ENCODE data around the gene LRTM2. TPM values are rescaled to one million over a fixed set of nuclear protein-coding genes. Genes with fewer than 3 reads are reported as not detected.

Gene LRTM2
- total RNA-seq, 1 experiment from 2014 or later: 0.07 TPM

DNA sequence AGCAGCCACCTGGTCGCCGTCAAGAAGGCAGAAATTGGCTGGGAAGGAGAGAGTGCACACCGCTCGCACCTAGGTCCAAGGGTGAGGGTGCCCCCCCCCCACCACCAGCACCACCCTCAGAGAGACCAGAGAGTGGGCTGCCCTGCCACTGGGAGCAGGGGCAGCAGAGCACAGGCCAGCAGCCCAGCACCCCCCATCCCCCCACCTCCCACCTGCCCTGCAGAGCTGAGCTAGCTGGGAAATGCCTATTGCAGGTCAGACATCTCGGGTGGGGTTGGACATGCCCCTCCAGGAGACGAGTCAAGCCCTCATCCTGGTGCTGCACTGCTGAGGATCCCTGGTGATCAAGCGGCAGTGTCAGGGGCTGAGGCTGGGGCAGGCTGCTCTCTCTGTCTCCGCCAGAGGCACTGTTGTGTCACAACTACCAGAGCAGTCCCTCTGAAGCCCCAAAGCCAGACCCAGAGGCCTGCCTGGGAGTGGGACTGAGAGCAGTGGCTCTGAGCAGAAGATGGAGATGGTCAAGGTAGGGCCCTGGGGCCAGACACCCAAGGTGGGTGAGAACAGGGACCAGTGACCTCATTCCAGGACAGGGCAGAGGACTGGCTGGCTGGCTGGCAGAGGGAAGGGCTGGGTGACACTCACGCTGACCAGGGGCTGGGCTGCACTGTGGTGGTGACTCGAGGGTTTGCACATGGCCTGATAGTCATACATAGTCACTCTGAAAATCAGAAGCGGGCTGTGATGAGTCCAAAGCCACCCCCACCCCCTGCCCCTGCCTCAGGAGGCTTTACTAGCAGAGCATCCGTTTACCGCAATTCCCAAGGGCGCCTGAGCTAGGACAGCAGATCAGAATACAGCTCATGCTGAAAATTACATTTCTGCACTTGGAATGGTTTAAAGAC is 19.7 kb upstream of the LRTM2 start (continued):
- TF ChIP-seq ZFX (IDR thresholded peaks at IDR 0.05): no peak

DNA sequence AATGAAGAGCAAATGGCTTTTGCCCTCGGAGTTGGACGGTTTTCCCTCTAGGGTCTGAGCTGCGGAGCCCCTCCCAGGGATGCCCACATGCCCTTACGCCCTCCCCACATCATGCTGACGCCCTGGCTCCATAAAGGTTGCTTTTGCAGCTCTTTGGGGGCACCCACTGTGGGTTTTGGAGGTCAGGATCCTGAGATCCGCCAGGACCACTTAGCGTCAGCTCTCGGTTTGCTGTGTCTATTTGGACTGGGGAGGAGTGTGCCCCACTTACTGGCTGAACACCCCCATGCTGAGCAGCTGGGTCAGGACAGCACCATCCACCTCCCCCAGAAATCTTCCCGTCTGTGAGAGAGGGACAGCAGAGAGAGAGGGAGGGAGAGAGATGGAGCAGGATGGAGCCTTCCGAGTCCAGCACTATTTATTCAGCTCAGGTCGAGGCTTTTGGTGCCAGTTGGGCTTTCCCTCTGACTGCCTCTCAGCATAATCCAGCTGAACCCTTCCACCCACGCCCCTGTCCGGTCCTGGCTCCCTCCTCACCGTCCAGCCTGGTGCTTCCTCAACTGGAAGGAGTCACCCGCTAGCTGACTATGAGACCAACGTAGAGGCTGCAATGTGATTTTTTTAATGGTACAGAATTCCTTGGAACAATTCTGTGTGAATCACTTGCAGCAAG is 18.9 kb upstream of the LRTM2 start:
- Histone ChIP-seq H3K9me3 (ENCODE audit: control insufficient read depth in 1 of 2, insufficient read depth in 1 of 2, low read depth in 1 of 2, low read length in 2 of 2) (no peaks in the 10 kb centered on the region), H3K79me2 (ENCODE audit: insufficient read depth, low read length) (no peaks in the 10 kb centered on the region), H2AFZ (ENCODE audit: low read depth, low read length, poor library complexity, severe bottlenecking) (no peak overlapping the region), H3K4me2 (ENCODE audit: low read length) (no peak overlapping the region), H3K4me1 (ENCODE audit: control insufficient read depth in 1 of 2, insufficient read depth in 2 of 2, low read length in 2 of 2) (peaks cover 4 to 17% of the 10 kb centered on the region in 2 experiments; a peak in 2 of 4 replicates), H3K9me2 (ENCODE audit: insufficient read depth) (no peaks in the 10 kb centered on the region), H3K27ac (ENCODE audit: low read depth, low read length) (no peak overlapping the region), H3K27me3 (ENCODE audit: insufficient read depth, low read length) (no peaks in the 10 kb centered on the region), H3K9ac (ENCODE audit: low read length) (no peak overlapping the region), H3K36me3 (ENCODE audit: control insufficient read depth in 1 of 2, insufficient read depth in 2 of 2, low read length in 2 of 2) (no peaks in the 10 kb centered on the region), H3K4me3 (replicated peaks in 1 of 2; ENCODE audit: low read depth in 1 of 2, low read length in 2 of 2) (no peak overlapping the region), H4K20me1 (ENCODE audit: insufficient read depth) (no peaks in the 10 kb centered on the region)
- TF ChIP-seq JUND (IDR thresholded peaks at IDR 0.05) (no peak), EZH2 (IDR thresholded peaks at IDR 0.05) (no peak), RAD21 (IDR thresholded peaks at IDR 0.05; ENCODE audit: low read depth) (no peak), EGR1 (IDR thresholded peaks at IDR 0.05; ENCODE audit: low read depth) (no peak), ZFX (IDR thresholded peaks at IDR 0.05) (no peak), ZNF274 (IDR thresholded peaks at IDR 0.05; ENCODE audit: low read depth, low read length) (no peak), FOSL1 (IDR thresholded peaks at IDR 0.05; ENCODE audit: low read depth) (no peak), CBX3 (IDR thresholded peaks at IDR 0.05; ENCODE audit: low read depth) (no peak), SIN3A (IDR thresholded peaks at IDR 0.05; ENCODE audit: low read depth) (no peak), ELF1 (IDR thresholded peaks at IDR 0.05; ENCODE audit: borderline replicate concordance, low read depth) (no peak)
- TF ChIP-seq, protein P1, sequence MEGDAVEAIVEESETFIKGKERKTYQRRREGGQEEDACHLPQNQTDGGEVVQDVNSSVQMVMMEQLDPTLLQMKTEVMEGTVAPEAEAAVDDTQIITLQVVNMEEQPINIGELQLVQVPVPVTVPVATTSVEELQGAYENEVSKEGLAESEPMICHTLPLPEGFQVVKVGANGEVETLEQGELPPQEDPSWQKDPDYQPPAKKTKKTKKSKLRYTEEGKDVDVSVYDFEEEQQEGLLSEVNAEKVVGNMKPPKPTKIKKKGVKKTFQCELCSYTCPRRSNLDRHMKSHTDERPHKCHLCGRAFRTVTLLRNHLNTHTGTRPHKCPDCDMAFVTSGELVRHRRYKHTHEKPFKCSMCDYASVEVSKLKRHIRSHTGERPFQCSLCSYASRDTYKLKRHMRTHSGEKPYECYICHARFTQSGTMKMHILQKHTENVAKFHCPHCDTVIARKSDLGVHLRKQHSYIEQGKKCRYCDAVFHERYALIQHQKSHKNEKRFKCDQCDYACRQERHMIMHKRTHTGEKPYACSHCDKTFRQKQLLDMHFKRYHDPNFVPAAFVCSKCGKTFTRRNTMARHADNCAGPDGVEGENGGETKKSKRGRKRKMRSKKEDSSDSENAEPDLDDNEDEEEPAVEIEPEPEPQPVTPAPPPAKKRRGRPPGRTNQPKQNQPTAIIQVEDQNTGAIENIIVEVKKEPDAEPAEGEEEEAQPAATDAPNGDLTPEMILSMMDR (IDR thresholded peaks at IDR 0.05 in 2 of 3, conservative IDR thresholded peaks at IDR 0.05 in 1 of 3; ENCODE audit: borderline replicate concordance in 1 of 3, insufficient read depth in 1 of 3, low read depth in 2 of 3, low read length in 2 of 3): no peak
- TF ChIP-seq, protein P2, sequence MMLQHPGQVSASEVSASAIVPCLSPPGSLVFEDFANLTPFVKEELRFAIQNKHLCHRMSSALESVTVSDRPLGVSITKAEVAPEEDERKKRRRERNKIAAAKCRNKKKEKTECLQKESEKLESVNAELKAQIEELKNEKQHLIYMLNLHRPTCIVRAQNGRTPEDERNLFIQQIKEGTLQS (IDR thresholded peaks at IDR 0.05): no peak
- ChIA-PET RAD21 (ENCODE audit: low non-redundant PET in 1 of 2, low total read pairs in 2 of 2, uncharacterized antibody in 2 of 2, unreplicated experiment in 2 of 2) (interaction anchor here in 1 of 2 experiments (0.7 kb wide), 1 partner anchor 154 kb away, joined by 3 read pairs; no protein-coding TSS in a partner anchor), CTCF (interaction anchor here (1.0 to 1.8 kb wide), 2 partner anchors 10 to 138 kb away, joined by 4 to 10 read pairs; no protein-coding TSS in a partner anchor), POLR2A (interaction anchor here (0.7 kb wide), 1 partner anchor 15 kb away, joined by 7 read pairs; no protein-coding TSS in a partner anchor)
- intact Hi-C loops (cut with micrococcal nuclease): no loop called here
- no TSS peak for BruUV-seq (replicated peaks)
- DNase-seq (ENCODE audit: low read depth, low spot score): no peak
- no peak for ATAC-seq
